Measurements from ENCODE around the gene RNASET2.
"Not testable (repeated sequence)": the region's sequence is repeated elsewhere in the genome, so short reads cannot be mapped to it uniquely, and the experiment has no call there.

The RNASET2 gene

DNA sequence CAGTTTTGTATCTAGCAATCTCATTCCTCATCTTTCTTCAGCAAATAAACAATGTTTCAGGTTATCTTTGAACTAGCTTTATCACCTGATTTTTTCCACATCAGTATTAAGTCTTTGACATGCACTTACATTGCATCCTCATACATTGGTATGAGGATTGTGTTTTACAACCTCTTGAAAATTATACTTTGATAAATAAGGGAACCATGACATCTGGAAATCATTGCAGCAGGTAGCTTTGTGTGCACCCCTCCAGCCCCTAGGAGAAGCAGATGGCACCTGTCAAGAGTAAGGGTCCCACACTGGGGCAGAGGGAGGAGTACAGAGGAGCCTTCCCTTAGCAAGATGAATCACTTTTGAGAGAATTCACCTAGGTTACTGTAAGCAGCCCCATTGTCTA lies 13.7 kb upstream of the RNASET2 start:
- DNase-seq: no peak

DNA sequence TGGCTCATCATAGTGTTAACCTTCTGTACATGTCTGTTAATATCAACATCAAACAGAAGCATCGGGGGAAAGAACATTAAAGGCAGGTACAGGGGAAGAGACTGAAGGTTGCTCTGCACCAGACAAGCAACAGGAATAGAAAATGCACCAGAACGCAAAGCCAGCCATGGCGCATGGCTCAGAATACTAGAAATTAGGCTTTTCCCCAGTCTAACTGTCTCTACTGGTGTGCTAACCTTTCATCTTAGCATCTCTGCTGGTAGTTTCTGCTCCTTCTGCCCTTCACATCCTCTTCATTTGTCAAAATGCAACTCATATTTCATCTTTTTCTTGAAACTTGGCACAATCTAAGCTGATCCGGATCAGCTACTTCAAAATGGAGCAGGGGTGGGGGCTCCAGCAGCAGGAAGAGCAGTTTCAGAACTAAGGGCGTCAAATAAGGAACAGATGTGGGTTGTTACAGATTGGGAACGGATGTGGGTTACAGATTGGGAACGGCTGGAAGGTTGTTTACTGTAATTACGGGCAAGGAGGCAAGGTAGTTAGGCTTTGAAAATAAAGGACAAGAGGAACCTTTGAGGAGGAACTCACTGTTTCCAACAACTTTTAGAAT lies 13.1 kb upstream of the RNASET2 start:
- peak; percentile 31 for DNase-seq

DNA sequence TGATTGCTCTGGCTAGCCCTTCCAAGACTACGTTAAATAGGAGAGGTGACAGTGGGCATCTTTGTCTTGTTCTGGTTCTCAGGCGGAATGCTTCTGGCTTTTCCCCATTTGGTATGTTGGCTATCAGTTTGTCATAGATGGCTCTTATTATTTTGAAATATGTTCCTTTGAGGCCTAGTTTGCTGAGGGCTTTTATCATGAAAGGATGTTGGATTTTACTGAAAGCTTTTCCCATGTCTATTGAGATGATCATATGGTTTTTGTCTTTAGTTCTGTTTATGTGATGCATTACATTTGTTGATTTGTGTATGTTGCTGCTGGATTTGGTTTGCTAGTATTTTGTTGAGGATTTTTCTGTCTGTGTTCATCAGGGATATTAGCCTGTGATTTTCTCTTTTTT lies 9.9 kb upstream of the RNASET2 start:
- DNase-seq: no peak

DNA sequence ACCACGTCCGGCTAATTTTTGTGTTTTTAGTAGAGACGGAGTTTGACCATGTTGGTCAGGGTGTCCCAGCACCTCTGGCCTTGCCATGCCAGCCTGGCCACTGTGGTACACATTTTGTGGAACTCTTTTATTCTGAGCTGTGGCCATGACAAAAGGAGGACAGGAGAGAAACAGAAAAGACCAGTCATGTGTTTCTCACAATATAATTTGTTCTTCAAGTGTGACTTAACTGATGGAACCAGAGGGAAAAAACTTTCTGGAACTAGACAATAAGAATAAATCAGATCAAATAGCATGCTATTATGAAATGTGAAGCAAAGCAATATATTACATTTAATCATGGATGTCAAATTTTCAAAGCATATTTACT lies 4.2 kb upstream of the RNASET2 start:
- DNase-seq: no peak

DNA sequence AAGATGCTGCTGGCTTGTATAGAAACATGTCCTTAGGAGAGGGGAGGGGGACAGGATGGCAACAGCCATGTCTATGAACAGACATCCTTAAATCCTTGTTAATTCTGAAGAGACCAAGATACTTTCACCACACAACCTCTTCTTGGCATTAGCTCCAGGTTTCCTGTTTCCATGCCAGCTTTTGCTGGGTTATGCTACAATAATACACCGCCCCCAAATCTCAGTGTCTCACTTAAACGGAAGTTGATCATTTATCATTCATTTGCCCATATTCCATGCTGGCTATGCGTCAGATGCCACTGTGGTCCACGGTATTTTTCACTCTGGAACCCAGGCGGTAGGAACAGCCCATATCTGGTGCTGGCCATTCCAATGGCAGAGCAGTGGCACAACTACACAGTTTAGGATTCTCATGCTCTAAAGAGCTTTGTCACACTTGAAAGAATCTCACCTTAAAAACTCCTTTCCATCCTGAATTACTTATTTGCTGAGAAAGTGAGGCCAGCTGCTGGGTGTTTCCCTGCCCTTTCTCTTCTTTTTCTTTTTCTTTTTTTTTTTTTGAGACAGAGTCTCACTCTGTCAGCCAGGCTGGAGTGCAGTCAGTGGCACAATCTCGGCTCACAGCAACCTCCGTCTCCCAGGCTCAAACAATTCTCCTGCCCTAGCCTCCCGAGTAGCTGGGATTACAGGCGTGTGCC lies 3.7 kb upstream of the RNASET2 start:
- no peak for DNase-seq

DNA sequence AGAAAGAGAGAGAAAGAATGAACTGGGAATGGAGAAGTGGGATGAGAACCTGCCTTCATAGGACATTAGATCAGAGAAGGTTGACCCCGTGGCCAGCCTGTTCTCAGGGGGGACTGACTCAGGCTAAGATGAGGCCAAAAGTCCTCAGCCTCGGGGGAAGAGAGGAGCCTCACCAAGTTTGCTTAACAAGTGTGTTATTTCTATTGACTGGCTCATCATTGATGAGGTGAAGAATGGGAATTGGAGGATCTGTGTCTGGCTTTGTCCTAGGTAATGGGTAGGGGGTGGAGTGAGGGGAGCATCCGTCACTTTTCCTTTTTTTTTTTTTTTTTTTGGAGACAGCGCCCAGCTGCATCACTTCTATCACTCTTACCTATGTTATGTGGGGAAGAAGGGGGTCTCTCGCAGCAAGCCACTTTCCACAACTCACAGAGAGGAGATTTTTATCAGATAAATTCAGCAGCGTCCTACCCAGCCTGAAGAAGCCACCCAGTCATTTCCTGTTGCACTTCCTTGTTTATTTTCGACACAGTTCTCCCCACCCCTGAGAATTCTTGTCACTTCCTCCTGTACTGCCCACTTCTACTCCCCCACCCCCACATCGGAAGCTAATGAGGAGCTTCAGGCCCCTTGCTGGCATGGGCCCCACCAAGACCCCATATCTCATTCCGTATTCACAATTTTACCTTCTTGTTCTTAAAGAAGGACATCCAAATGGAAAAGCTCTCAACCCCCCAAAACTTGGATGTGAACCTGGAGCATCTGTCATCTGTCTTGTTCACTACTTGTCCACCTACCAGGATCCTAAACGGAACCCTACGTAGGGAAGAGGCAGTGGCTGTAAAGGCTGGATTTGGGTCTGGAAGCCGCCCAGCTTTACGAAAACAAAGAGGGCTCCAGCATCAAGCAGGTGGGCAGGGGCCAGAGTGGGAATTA lies 2.8 kb upstream of the RNASET2 start:
- no peak for DNase-seq

DNA sequence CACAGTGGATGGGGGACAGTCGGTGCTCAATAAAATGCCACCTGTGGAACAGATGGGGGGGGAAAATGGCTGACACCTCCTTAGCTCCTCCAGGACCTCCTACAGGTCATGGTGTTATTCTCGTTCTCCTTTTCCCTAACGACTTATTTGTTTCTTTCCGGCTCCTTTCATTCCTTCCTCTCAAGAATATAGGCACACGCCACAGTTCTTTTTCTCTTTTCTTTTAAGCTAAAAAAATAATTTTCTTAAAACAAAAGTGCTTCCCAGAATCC lies 1.4 kb upstream of the RNASET2 start:
- no peak for DNase-seq

DNA sequence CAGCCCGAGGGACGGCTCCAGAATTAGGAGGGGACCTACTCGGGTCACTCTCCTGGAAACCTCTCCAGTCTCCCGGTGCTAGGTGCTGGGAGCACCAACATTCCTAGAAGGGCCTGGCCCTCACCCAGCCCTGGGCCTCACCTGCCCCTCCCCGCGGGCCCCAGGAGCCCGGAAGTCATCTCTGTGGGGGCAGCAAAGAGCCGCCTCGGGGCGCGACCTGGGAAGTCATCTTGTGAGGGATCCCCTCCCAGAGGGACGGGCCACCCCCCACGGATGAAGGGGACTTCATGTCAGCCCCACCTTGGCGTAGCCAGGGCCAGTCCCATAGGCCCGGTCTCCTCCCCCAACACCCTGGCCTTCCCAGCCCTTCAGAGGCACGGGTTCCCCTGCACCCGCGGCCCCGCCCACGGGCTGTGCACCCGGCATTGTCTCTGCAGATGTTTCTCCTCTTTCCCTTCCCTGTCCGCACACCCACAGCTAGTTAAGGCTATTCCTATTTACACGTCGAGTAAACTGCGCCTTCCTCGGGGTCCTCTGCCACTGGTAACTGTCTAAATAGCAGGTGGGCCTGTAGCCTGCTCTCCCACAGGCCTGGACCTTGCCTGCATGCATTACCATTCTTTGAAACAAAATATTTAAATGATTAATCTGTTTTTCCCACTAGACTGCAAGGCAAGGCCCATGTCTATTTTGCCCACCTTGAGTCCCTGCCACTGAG lies 896 bp upstream of the RNASET2 start:
- DNase-seq: peak; percentile 25

DNA sequence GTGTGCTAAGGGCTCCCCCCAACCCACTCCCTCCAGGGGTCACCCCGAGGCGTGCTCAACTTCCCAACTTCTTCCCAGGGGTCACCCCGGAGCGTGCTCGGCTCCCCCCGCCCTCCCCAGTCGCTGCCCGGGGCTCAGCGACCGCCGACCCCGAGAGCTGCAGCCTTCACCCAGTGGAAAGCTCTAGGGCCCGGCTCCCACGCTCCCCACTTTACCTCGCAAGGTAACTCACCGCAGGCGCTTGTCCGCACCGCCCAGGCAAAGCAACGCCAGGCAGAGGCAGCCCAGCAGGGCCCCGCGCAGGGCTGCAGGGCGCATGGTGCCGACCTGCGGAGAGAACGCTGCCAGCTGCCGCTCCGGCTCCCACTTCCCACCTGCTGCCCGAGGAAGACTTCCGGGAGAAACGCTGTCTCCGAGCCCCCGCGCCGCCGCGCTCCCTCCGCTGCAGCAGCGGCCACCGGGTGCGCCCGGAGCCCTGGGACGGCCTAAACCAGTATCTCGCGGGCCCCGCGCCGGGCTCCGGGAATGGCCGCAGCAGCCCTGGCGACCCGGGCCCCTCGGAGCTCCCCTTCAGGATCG lies 396 bp downstream of the RNASET2 start:
- no peak for DNase-seq

DNA sequence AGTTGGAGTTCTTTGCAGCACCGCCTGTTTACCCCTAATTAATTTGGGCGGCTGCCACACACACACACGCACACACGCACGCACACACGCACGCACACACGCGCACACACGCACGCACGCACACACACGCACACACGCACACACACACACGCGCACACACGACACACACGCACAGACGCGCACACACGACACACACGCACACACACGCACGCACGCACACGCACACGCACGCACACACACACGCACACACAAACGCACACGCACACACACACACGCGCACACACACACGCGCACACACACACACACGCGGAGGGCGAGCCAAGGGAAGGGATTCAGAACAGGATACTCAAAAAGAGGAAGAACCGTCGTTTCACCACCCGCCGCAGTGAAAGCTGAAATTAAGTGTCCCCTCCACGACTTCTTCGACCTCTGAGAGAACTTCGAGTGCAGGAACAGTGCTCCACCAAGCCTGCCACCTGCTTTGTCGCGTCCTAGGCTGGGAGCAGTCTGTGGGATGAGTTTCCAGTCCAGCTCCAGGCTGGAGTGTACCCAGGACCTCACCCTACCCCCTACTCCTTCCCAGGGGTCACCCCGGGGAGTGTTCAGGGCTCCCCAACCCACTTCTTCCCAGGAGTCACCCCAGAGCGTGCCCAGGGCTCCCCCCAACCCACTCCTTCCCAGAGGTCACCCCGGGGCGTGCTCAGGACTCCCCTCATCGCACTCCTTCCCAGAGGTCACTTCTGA lies 1.1 kb downstream of the RNASET2 start:
- no peak for DNase-seq

DNA sequence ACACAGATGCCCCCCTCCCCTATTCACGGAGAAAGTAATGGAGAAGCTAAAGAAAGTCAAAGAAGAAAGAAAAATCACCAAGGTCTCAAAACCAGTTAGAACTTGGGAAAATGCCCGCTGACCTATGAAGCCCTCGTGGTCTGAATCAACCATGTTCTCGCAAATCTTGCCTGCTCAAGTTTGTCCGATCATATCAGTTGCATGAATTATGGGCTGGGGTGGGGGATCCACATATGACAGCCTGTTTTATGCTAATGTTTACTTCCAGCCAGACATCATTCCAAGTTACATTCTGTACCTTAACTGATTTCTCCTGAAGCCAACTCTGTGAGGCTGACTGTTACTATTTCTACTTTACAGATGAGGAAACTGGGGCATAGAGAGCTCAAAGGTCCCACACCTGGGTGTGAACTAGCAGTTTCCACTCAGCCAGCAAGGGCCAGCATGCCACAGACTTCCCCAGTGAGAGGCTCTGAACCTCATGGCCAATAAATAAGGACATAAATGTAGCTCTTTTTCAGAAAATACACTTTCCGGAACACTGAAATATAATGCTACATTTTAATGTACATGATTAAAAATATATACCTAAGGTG lies 2.1 kb downstream of the RNASET2 start:
- no peak for DNase-seq

DNA sequence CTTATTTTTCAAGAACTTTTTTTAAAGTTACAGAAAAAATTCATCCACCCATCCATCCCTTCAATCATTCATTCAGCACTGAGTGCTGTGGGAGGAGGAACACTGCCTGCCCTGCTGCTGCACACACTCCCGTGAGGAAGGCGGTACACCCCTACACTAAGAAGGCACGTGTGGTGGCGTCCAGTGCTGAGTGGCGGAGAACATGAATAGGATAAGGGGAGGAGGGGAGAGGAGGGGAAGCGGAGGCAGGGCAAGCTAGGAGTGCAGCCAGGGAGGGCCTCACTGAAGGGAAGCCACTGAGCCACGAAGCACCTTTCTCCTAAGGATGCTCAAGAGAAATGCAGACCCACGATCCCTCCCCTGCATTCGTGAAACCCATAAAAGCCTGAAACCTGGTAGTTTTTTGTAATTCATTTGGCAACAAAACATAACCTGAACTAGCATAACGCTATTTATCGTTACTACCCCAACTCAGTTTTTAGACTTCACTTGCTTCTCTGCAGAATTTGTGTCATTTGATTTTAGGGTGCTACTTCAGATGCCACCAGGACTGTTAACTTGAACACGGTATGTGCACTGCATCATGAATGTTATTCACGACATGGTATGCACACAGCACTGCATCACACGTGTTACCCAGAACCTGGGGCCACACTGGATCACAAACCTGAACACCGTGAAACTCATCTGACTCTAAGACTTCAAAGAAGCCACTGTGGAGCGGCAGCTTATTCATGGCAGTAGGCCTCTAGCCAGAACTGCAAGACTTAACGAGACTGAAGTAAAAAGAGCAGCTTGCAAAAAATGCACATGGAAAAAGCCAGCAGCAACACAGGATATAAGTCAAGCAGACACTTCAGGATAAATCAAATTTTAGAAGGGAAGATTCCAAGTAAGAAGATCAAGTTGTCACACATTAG lies 3.5 kb downstream of the RNASET2 start:
- DNase-seq: no peak

DNA sequence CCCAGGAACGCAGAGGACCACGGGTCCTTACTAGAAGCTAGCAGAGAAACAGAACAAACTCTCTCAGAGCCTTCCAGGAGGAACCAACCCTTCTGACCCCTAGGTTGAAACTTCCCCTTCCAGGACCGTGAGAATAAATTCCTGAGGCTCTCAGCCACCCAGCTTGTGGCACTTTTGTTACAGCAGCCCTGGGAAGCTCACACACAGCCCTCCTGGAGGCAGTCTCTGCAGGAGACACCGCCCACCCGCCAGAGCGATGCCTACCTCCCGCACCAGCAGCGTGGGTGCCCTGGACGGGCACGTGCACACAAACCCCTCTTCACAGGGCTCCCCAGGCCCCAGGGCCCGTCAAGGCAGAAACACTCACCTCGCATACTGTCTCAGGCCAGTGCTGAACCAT lies 4.2 kb downstream of the RNASET2 start:
- no peak for DNase-seq

DNA sequence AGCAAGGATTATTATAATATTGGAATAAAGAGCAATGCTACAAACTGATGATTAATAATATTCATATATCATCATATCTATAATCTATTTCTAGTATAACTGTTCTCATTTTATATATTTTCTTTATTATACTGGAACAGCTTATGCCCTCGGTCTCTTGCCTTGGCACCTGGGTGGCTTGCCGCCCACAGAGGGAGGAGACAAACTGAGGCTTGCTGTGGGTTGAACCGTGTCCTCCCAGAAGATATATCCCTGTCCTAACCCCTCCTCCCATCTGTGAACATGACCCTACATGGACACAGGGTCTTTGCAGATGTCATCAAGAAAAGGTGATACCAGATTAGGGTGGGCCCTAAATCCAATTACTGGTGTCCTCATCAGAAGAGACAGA lies 4.7 kb downstream of the RNASET2 start:
- DNase-seq: no peak

DNA sequence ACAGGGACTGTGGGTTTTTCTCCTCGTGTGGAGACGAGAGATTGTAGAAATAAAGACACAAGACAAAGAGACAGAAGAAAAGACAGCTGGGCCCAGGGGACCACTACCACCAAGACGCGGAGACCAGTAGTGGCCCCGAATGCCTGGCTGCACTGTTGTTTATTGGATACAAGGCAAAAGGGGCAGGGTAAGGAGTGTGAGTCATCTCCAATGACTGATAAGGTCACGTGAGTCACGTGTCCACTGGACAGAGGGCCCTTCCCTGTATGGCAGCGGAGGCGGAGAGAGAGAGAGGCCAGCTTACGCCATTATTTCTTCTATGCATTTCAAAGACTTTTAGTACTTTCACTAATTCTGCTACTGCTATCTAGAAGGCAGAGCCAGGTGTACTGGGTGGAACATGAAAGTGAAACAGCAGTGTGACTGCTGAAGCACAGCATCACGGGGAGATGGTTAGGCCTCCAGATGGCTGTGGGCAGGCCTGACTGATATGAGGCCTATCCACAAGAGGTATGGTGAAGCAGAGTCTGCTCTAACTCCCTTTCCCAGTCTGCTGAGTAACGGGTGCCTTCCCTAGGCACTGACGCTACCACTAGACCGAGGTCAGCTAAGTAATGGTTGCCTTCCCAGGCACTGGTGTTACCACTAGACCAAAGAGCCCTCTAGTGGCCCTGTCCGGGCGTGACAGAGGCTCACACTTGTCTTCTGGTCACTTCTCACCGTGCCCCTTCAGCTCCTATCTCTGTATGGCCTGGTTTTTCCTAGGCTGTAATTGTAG lies 5.3 kb downstream of the RNASET2 start:
- peak; percentile 26 for DNase-seq

DNA sequence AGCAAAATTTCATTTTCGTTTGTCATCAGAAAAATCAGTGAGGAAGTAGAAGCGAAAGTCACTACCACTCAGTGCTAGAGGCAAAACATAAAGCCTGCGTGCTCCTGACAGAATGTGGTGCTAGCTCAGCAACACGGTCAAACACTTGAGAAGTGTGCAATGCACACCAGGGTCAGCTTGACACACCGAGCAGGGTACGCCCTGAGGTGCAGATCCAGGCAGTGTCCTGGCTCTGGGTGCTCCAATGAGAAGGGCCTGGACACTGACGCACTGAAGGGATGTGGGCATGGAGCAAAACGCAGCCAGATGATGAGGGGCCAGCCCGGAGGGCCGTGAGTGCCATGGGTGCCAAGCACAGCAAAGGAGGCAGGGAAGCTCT lies 5.9 kb downstream of the RNASET2 start:
- no peak for DNase-seq

DNA sequence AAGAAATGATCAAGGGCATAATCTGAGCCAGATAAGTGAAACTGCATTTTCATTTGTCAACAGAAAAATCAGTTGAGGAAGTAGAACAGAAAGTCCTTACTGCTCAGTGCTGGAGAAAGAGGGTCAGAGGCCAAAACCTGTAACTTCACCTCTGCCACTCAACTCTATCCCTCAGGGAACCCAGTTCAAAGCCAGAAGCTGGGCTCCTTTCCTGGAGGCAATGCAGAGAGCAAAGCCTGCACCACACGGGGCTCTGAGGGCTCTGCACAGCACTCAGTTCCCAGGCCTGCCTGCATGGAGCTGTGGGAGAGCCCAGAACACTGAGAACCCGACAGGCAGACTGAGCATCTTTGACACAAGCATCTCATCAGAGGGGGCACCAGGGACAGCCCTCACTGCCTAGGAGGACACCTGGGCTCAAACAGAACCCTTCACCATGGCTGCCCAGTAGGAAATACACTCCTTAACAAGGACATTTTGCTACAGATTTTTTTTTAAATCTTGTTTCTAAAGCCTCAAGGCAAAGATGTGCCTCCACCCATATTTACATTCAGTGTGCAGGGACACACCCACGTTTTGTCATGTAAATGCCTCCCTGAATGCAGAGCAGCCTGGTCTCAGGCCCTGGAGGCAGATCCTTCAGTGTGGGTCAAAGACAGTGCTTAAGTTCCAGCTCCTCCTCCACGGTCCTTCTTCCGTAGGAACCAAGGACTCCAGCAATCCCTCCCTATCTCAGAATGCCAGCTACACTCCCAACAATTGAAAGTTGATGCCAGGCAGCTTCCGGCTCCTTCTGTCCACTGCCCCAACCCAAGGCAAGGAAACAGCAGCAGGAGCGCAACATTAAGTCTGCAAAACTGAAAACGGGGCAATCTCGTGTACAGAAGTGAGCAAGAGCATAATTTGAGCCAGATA lies 6.6 kb downstream of the RNASET2 start:
- DNase-seq: no peak

DNA sequence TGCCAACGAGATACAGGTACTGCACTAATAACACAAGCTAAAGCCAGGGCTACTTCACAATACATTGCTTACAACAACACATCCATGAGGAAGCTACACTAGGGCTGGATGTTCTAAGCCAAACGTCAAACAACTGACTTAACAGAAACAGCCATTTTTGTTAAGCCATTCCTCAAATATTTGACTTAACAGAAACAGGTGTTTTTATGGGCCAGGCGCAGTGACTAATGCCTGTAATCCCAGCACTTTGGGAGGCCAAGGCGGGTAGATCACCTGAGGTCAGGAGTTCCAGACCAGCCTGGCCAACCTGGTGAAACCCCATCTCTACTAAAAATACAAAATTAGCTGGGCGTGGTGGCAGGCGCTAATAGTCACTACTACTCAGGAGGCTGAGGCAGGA lies 7.6 kb downstream of the RNASET2 start:
- DNase-seq: not testable (repeated sequence)

DNA sequence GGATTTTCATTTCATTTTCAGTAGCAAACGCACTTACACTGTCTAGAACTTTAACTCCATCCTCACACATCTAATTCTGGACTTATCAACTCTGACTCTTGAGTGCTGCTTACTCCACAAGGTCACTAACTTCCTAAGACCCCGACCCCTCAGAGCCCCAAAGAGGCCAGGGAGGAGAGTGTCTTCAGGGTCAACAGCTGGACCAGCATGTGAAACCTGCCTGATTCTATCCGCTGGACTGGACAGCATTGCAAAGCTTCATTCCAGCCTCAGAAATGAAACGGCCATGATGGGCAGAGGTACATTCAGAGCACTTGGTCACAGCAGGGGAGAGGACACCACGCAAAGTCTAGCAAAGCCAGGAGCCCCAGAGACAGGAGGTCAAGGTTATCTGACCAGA lies 9.1 kb downstream of the RNASET2 start:
- no peak for DNase-seq
